GM12878 (cell line): ENCODE data around the gene RSPO3. TPM values are rescaled to one million over a fixed set of nuclear protein-coding genes. Genes with fewer than 3 reads are reported as not detected.

ENCODE experiments used
- ATAC-seq: fragments of 200-7000 bp; cut with Tn5 transposase; 3 replicates; pipeline ENCODE4 v1.9.1; 2020; ENCODE audit warnings: mild to moderate bottlenecking, moderate library complexity
- BruUV-seq: library from RNA; stranded (reverse); fragments of 400-500 nt; replicated peaks from 2 replicates; lab custom pipeline; 2021; lab: Mats Ljungman, UMichigan
- CTCF ChIA-PET: fragments of 300-600 bp; sonication (Branson Sonifier 250); formaldehyde crosslinking; extraction: SDS; loops from one replicate; lab custom pipeline; 2021; ENCODE audit warnings: inconsistent platforms; lab: Yijun Ruan, JAX
- POLR2A ChIA-PET: fragments of 350-600 bp; formaldehyde crosslinking; extraction: SDS; loops from one replicate; lab custom pipeline; 2021; ENCODE audit warnings: inconsistent platforms; lab: Charles Lee
- RAD21 ChIA-PET: fragments of 300-600 bp; sonication (Branson Sonifier 250); formaldehyde crosslinking; loops from one replicate; lab custom pipeline; 2023; ENCODE audit warnings: antibody characterized with exemption; ENCODE audit not compliant: unreplicated experiment; lab: Charles Lee
- SMC1A ChIA-PET: fragments of 300-600 bp; sonication (Branson Sonifier 250); formaldehyde crosslinking; loops from one replicate; lab custom pipeline; 2023; ENCODE audit not compliant: unreplicated experiment, uncharacterized antibody; lab: Charles Lee
- DNase-seq: peaks from one replicate; pipeline ENCODE4 v3.0.0-alpha.2; 2011; ENCODE audit warnings: low read depth, low spot score
- FAIRE-seq: peaks from 3 replicates; lab custom pipeline; 2011; peaks lifted over from hg19 to GRCh38; lab: Jason Lieb, UNC
- H2AFZ ChIP-seq: 2 replicates; pipeline ENCODE4 v1.6.0; 2011; ENCODE audit warnings: low read depth, low read length, control low read depth; ENCODE audit not compliant: control insufficient read depth
- H3K27ac ChIP-seq: 2 replicates; pipeline ENCODE4 v1.5.1; 2011; ENCODE audit warnings: control low read depth; ENCODE audit not compliant: control insufficient read depth, insufficient read depth
- H3K27me3 ChIP-seq, 2 experiments: replicated peaks in 1 of 2; 2 replicates each; pipeline versions ENCODE4 v1.6.0 to v1.6.1; 2011; ENCODE audit warnings: low read length in 1 of 2; ENCODE audit not compliant: control insufficient read depth in 2 of 2, insufficient read depth in 2 of 2
- H3K36me3 ChIP-seq, 2 experiments: 2 replicates each; pipeline ENCODE4 v1.5.1; 2011; ENCODE audit warnings: low read length in 1 of 2; ENCODE audit not compliant: control insufficient read depth in 2 of 2, insufficient read depth in 2 of 2
- H3K4me1 ChIP-seq: 2 replicates; pipeline ENCODE4 v1.6.1; 2011; ENCODE audit warnings: mild to moderate bottlenecking, low read length, moderate library complexity, mixed read lengths; ENCODE audit not compliant: control insufficient read depth, insufficient read depth
- H3K4me2 ChIP-seq: 2 replicates; pipeline ENCODE4 v1.6.0; 2011; ENCODE audit warnings: control low read depth; ENCODE audit not compliant: control insufficient read depth, insufficient read depth
- H3K4me3 ChIP-seq: fragments of 200-600 bp; sonication (generic); 2 replicates; pipeline ENCODE4 v1.5.1; 2016
- H3K79me2 ChIP-seq: 2 replicates; pipeline ENCODE4 v1.6.0; 2011; ENCODE audit warnings: low read length; ENCODE audit not compliant: control insufficient read depth, insufficient read depth
- H3K9ac ChIP-seq: 2 replicates; pipeline ENCODE4 v1.8.0; 2011; ENCODE audit warnings: low read length, control low read depth, mixed read lengths; ENCODE audit not compliant: control insufficient read depth, insufficient read depth
- H3K9me3 ChIP-seq: replicated peaks from 3 replicates; pipeline ENCODE4 v1.5.1; 2011; ENCODE audit warnings: mild to moderate bottlenecking, low read length; ENCODE audit not compliant: control insufficient read depth, insufficient read depth
- H4K20me1 ChIP-seq: 2 replicates; pipeline ENCODE4 v1.6.0; 2011; ENCODE audit not compliant: control insufficient read depth, insufficient read depth
- WGBS: methylation state at CpG from one replicate; pipeline ENCODE4 v1.1.6; 2016; ENCODE audit warnings: low lambda C conversion rate; ENCODE audit not compliant: insufficient replicate concordance, insufficient coverage; ENCODE audit errors: missing lambda C conversion rate; 5-methylcytosine and 5-hydroxymethylcytosine counted together
- in situ Hi-C: fragments of 300-500 bp; cut with MboI; formaldehyde crosslinking; loops from 9 replicates; pipeline ENCODE4 v1.14.3; 2018; ENCODE audit warnings: mixed read lengths
- intact Hi-C: fragments of 100-400 bp; cut with micrococcal nuclease; formaldehyde crosslinking; loops from one replicate; pipeline ENCODE4 v1.14.2; 2022; ENCODE audit not compliant: unreplicated experiment
- polyA plus RNA-seq, 11 experiments: library from polyadenylated mRNA; depleted of rRNA in 4 of 11; unstranded in 6 of 11; stranded (reverse) in 5 of 11; fragments of >200 nt; fragmentation: Nextera tagmentation in 4 of 11; fragmentation: Illumina TruSeq in 1 of 11; extraction: Ambion mirVana in 4 of 11; extraction: Trizol in 1 of 11; gene quantifications; 1 replicate in 1 of 11; 2 replicates in 10 of 11; pipeline versions ENCODE4 v1.2.1 to v1.2.3, GENCODE V29; 2011 to 2016; ENCODE audit warnings: inconsistent platforms in 2 of 11, missing spikeins in 2 of 11, low read depth in 1 of 11
- total RNA-seq, 4 experiments: library from RNA; depleted of rRNA in 3 of 4; stranded (reverse); fragments of >200 nt in 3 of 4; fragmentation: Illumina TruSeq in 1 of 4; extraction: Trizol in 1 of 4; gene quantifications; 2 replicates each; pipeline versions ENCODE4 v1.2.1 to v1.2.3, GENCODE V29; 2013 to 2021
- TF ChIP-seq, protein P1 (sequence below): fragments of 150-350 bp; IDR thresholded peaks from 2 replicates; pipeline ENCODE4 v1.6.1; 2016; ENCODE audit warnings: low read depth, low read length
- TF ChIP-seq, protein P2 (sequence below): fragments of 450-650 bp; IDR thresholded peaks from 2 replicates; pipeline ENCODE4 v1.6.1; 2017; ENCODE audit warnings: mild to moderate bottlenecking, moderate library complexity

Gene RSPO3
- total and polyA plus RNA-seq, 10 of the 15 experiments (the other 5 are each of a cell fraction or from before 2014, with no cell fraction given): 0.16 TPM; not detected in 9

GRCh38 chr6:127204281-127204680, 85.8 kb downstream of the RSPO3 start:
- H3K4me2 ChIP-seq: no peak overlapping the region
- CTCF ChIA-PET: interaction anchor here (1.4 kb wide), 1 partner anchor 17 kb away, joined by 3 read pairs; no protein-coding TSS in a partner anchor
- intact Hi-C loops: no loop called here

More at GRCh38 chr6:127204281-127204680, 85.8 kb downstream of the RSPO3 start:
- Histone ChIP-seq H2AFZ (no peak overlapping the region), H4K20me1 (no peaks in the 10 kb centered on the region), H3K9me3 (no peaks in the 10 kb centered on the region), H3K79me2 (no peaks in the 10 kb centered on the region), H3K4me3 (no peak overlapping the region), H3K4me1 (no peaks in the 10 kb centered on the region), H3K27me3 (no peaks in the 10 kb centered on the region), H3K9ac (no peak overlapping the region), H3K36me3 (no peaks in the 10 kb centered on the region), H3K27ac (no peak overlapping the region)
- BruUV-seq: no TSS peak
- POLR2A ChIA-PET: no interaction called here
- SMC1A ChIA-PET: interaction anchor here (1.6 kb wide), 1 partner anchor 13 kb away, joined by 3 read pairs; no protein-coding TSS in a partner anchor
- RAD21 ChIA-PET: no interaction called here
- 33% methylated on average over 1 of the region's 1 CpG for WGBS
- ATAC-seq (no peak), FAIRE-seq (no peak), DNase-seq (no peak)
- in situ Hi-C loops: no loop called here
- TF ChIP-seq, protein P1, sequence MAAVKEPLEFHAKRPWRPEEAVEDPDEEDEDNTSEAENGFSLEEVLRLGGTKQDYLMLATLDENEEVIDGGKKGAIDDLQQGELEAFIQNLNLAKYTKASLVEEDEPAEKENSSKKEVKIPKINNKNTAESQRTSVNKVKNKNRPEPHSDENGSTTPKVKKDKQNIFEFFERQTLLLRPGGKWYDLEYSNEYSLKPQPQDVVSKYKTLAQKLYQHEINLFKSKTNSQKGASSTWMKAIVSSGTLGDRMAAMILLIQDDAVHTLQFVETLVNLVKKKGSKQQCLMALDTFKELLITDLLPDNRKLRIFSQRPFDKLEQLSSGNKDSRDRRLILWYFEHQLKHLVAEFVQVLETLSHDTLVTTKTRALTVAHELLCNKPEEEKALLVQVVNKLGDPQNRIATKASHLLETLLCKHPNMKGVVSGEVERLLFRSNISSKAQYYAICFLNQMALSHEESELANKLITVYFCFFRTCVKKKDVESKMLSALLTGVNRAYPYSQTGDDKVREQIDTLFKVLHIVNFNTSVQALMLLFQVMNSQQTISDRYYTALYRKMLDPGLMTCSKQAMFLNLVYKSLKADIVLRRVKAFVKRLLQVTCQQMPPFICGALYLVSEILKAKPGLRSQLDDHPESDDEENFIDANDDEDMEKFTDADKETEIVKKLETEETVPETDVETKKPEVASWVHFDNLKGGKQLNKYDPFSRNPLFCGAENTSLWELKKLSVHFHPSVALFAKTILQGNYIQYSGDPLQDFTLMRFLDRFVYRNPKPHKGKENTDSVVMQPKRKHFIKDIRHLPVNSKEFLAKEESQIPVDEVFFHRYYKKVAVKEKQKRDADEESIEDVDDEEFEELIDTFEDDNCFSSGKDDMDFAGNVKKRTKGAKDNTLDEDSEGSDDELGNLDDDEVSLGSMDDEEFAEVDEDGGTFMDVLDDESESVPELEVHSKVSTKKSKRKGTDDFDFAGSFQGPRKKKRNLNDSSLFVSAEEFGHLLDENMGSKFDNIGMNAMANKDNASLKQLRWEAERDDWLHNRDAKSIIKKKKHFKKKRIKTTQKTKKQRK: no peak
- TF ChIP-seq, protein P2, sequence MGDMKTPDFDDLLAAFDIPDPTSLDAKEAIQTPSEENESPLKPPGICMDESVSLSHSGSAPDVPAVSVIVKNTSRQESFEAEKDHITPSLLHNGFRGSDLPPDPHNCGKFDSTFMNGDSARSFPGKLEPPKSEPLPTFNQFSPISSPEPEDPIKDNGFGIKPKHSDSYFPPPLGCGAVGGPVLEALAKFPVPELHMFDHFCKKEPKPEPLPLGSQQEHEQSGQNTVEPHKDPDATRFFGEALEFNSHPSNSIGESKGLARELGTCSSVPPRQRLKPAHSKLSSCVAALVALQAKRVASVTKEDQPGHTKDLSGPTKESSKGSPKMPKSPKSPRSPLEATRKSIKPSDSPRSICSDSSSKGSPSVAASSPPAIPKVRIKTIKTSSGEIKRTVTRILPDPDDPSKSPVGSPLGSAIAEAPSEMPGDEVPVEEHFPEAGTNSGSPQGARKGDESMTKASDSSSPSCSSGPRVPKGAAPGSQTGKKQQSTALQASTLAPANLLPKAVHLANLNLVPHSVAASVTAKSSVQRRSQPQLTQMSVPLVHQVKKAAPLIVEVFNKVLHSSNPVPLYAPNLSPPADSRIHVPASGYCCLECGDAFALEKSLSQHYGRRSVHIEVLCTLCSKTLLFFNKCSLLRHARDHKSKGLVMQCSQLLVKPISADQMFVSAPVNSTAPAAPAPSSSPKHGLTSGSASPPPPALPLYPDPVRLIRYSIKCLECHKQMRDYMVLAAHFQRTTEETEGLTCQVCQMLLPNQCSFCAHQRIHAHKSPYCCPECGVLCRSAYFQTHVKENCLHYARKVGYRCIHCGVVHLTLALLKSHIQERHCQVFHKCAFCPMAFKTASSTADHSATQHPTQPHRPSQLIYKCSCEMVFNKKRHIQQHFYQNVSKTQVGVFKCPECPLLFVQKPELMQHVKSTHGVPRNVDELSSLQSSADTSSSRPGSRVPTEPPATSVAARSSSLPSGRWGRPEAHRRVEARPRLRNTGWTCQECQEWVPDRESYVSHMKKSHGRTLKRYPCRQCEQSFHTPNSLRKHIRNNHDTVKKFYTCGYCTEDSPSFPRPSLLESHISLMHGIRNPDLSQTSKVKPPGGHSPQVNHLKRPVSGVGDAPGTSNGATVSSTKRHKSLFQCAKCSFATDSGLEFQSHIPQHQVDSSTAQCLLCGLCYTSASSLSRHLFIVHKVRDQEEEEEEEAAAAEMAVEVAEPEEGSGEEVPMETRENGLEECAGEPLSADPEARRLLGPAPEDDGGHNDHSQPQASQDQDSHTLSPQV: no peak
